GM21576 (cell line): Measurements from ENCODE around the gene CD80.
A peak's percentile ranks its signal among the peaks of the same experiment; 100 is the strongest.

Source experiments
- ATAC-seq: cut with Tn5 transposase; IDR thresholded peaks from one replicate; pipeline ENCODE4 v1.9.1; 2021; ENCODE audit warnings: mild to moderate bottlenecking, moderate library complexity; ENCODE audit not compliant: unreplicated experiment

Gene CD80

GRCh38 chr3:119500901-119501300 lies 58.5 kb downstream of the CD80 start:
- no peak for ATAC-seq

DNA sequence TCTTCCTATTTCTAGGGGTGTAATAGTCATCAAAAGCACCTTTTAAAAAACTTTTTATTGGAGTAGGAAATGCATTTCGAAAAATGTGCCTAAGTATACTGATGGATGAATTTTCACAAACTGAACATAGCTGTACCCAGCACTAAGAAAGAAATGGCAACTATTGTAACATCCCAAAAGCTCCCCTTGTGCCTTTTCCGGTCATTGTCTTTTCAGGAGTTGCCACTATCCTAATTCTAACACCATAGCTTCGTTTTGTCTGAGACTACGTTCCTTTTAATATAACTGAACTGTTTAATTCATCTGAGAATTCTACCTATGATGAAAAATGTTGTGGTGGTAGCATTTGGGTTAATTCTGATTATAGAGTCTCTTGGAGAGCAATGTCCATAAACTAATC lies 59.1 kb downstream of the CD80 start:
- no peak for ATAC-seq

GRCh38 chr3:119498186-119499011 lies 61.0 kb downstream of the CD80 start, which contains the start of gene TIMMDC1:
Gene TIMMDC1 (plus strand): TSS chr3:119498547. CDS start chr3:119498734, 187 bp downstream.
- ATAC-seq: peak; percentile 98

DNA sequence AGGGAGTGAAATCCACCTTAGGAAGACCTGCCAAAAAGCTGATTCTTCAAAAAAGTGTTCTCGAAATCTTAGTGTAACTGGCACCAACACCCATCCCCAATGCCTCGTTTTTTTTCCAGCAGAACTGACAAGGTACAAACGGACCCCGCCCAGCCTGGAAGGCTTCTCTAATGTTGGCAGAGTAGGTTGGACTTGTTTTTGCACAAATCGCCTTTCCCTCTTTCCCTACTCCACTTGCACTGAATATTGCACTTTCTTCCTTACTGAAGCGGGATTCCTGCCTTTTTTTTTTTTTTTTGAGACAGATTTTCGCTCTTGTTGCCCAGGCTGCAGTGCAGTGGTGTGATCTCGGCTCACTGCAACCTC lies 61.6 kb downstream of the CD80 start:
- no peak for ATAC-seq

DNA sequence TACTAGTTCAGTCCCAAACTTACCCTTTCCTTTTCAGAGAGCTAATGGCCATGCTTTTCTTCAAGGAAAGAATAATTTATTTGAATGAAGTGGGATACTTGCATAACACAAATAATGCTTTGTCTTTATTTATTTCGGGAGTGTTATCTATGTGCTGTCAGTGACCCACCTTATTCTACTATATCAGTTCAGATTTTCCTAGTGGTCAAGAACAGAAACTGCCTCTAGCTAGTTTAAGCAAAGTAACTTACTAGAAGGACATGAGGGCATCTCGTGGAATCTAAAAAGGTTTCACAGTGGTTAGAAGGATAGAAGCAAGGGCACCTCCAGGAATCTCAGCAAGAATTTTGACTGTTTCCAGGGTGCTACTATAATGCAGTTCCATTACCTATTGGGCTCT lies 64.8 kb downstream of the CD80 start:
- no peak for ATAC-seq

DNA sequence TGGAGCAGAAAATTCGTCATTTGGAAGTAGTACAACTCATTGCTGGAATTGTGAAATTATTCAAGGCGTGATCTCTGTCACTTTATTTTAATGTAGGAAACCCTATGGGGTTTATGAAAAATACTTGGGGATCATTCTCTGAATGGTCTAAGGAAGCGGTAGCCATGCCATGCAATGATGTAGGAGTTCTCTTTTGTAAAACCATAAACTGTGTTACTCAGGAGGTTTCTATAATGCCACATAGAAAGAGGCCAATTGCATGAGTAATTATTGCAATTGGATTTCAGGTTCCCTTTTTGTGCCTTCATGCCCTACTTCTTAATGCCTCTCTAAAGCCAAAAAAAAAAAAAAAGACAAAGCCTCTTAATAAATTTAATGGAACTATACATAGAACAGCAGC lies 66.6 kb downstream of the CD80 start:
- ATAC-seq: no peak

DNA sequence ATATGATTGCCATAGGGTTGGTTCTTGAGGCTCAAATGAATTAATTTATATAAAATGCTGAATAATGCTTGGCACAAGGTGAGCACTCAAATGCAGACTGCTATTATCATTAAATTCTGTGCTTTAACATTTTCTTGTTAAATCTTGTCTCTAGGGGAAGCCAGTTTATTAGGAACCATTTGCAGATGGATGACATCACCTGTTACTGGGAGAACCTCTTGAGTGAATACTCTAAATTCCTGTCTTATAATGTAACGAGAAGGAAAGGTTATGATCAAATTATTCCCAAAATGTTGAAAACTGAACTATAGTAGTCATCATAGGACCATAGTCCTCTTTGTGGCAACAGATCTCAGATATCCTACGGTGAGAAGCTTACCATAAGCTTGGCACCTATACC lies 67.3 kb downstream of the CD80 start:
- ATAC-seq: no peak

DNA sequence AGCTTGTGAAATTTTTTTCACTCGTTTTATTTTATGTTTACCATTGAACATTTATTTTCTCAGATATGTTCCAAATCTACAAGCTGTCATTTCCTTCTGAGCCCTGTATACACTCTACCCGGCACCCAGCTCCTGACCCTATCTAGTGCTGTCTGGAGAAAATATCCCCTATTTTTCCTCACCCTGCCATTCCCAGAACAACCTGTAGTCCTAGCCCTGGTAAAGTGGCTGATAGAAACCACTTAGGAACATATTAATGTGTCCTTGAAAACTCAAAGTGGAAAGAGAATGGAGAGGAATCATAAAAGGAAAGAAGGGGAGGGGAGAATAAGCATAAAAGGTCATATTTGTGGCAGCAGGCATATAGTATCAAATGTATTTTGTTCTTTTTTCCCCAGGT lies 69.3 kb downstream of the CD80 start:
- ATAC-seq: no peak

DNA sequence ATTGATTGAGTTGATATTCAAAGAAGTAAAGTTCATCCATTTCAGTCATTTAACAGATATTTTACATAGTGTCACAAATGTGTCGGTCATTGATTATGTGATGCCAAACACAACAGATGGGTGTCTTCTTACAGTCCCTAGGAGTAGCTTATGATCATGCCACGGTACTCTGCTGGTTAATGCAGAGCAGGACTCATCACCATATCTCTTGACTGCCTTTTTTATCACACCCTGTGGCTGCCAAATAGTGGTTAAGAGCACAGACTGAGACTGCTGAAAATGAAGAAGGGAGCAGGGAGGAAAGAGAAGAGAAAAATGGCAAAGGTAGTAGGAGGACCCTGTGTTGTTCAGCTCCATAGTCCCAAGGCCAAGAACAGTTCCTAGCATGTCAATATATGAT lies 73.9 kb downstream of the CD80 start:
- ATAC-seq: no peak

- ATAC-seq: no peak
These were observed 76.3 kb downstream of the CD80 start for GRCh38 chr3:119483101-119483500.

DNA sequence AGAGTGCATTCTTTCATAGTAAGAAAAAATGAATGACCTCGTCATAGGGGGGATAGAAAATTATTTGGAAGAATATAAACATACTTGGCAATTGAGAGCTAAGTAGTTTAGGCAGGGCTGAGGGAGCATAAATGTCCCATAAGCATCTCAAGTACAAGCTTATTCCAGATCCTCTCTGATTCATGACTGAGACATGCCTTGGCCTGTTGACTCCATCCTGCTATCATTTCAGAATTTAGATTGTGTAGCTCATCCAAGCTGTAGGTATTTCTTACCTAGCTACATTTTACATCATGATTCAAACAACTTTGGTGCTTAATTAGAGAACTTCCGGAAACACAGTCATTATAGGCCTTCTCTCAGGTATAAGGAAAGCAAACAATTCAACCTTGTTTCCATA lies 78.3 kb downstream of the CD80 start:
- ATAC-seq: no peak
